H1 (cell line): ENCODE results near the gene CDH1. TPM values are rescaled to one million over a fixed set of nuclear protein-coding genes. Genes with fewer than 3 reads are reported as not detected.
"Not testable (repeated sequence)": the region's sequence is repeated elsewhere in the genome, so short reads cannot be mapped to it uniquely, and the experiment has no call there.

Experiments
- CTCF ChIA-PET: fragments of 300-600 bp; sonication (Branson Sonifier 250); formaldehyde crosslinking; loops from one replicate; lab custom pipeline; 2021; ENCODE audit not compliant: partially characterized antibody; lab: Charles Lee
- POLR2A ChIA-PET: fragments of 300-600 bp; sonication (Branson Sonifier 250); formaldehyde crosslinking; loops from one replicate; lab custom pipeline; 2021; ENCODE audit warnings: inconsistent platforms; ENCODE audit not compliant: partially characterized antibody; lab: Charles Lee
- DNase-seq, 2 experiments: peaks; one replicate each; pipeline versions ENCODE4 v3.0.0 to v3.0.0-alpha.2; 2010 to 2022; ENCODE audit warnings: low spot score in 2 of 2, low read depth in 1 of 2, mixed read lengths in 1 of 2
- FAIRE-seq: peaks from 2 replicates; lab custom pipeline; 2011; peaks lifted over from hg19 to GRCh38; lab: Jason Lieb, UNC
- H2AFZ ChIP-seq: 2 replicates; pipeline ENCODE4 v1.8.1; 2012; ENCODE audit warnings: low read length, inconsistent platforms
- H2AK5ac ChIP-seq: 2 replicates; pipeline ENCODE4 v1.6.1; 2013; ENCODE audit warnings: low read depth, low read length
- H2BK120ac ChIP-seq: replicated peaks from 2 replicates; pipeline ENCODE3; 2013; ENCODE audit warnings: low read depth, low read length, inconsistent platforms
- H2BK12ac ChIP-seq: 2 replicates; pipeline ENCODE4 v1.6.1; 2013; ENCODE audit warnings: low read depth, low read length
- H2BK15ac ChIP-seq: 2 replicates; pipeline ENCODE4 v1.6.1; 2013; ENCODE audit warnings: low read length
- H2BK20ac ChIP-seq: 2 replicates; pipeline ENCODE4 v1.6.1; 2013; ENCODE audit warnings: low read length
- H2BK5ac ChIP-seq: 2 replicates; pipeline ENCODE4 v1.6.1; 2013; ENCODE audit warnings: low read depth, low read length
- H3K14ac ChIP-seq: 2 replicates; pipeline ENCODE4 v1.6.1; 2013; ENCODE audit warnings: inconsistent platforms; ENCODE audit not compliant: insufficient read length
- H3K18ac ChIP-seq: 2 replicates; pipeline ENCODE4 v1.6.1; 2013; ENCODE audit warnings: low read length; ENCODE audit errors: extremely low read depth
- H3K23ac ChIP-seq: 2 replicates; pipeline ENCODE4 v1.6.1; 2013; ENCODE audit warnings: inconsistent platforms; ENCODE audit not compliant: insufficient read length
- H3K23me2 ChIP-seq: 2 replicates; pipeline ENCODE4 v1.6.1; 2013; ENCODE audit warnings: low read depth, low read length
- H3K27ac ChIP-seq: 2 replicates; pipeline ENCODE4 v1.6.1; 2011; ENCODE audit warnings: low read depth, low read length, inconsistent platforms
- H3K27me3 ChIP-seq, 4 experiments: replicated peaks in 1 of 4; 1 replicate in 1 of 4; 2 replicates in 3 of 4; pipeline versions ENCODE4 v1.6.1 to v1.8.1; 2011 to 2013; ENCODE audit warnings: low read length in 3 of 4, mild to moderate bottlenecking in 3 of 4, inconsistent platforms in 2 of 4, mixed read lengths in 2 of 4, moderate library complexity in 1 of 4; ENCODE audit not compliant: control insufficient read depth in 3 of 4, insufficient read depth in 3 of 4; ENCODE audit errors: extremely low read depth in 1 of 4
- H3K36me3 ChIP-seq, 4 experiments: 2 replicates each; pipeline versions ENCODE4 v1.6.1 to v1.8.1; 2011 to 2013; ENCODE audit warnings: mild to moderate bottlenecking in 4 of 4, low read length in 3 of 4, moderate library complexity in 2 of 4, control low read depth in 1 of 4, inconsistent platforms in 1 of 4; ENCODE audit not compliant: insufficient read depth in 4 of 4, control insufficient read depth in 2 of 4
- H3K4ac ChIP-seq: replicated peaks from 2 replicates; pipeline ENCODE3; 2013; ENCODE audit warnings: low read length, low read depth, mixed read lengths, inconsistent platforms; ENCODE audit not compliant: insufficient read length
- H3K4me1 ChIP-seq, 4 experiments: replicated peaks in 1 of 4; 1 replicate in 1 of 4; 2 replicates in 3 of 4; pipeline versions ENCODE4 v1.6.1 to v1.8.1; 2011 to 2013; ENCODE audit warnings: low read length in 3 of 4, inconsistent platforms in 2 of 4, mixed read lengths in 1 of 4; ENCODE audit not compliant: insufficient read depth in 4 of 4, control insufficient read depth in 3 of 4
- H3K4me2 ChIP-seq, 2 experiments: 2 replicates each; pipeline versions ENCODE4 v1.6.1 to v1.8.1; 2011 to 2013; ENCODE audit warnings: low read depth in 2 of 2, low read length in 2 of 2, control low read depth in 1 of 2, inconsistent platforms in 1 of 2, mild to moderate bottlenecking in 1 of 2; ENCODE audit not compliant: insufficient read depth in 1 of 2
- H3K4me3 ChIP-seq, 4 experiments: fragments of 200-600, 300-600 bp in 1 of 4; sonication (generic), shearing (Covaris generic), sonication (Bioruptor Twin) in 1 of 4; 2 replicates each; pipeline versions ENCODE4 v1.5.1 to v1.8.1; 2011 to 2016; ENCODE audit warnings: low read length in 4 of 4, low read depth in 3 of 4, control low read depth in 2 of 4, inconsistent platforms in 2 of 4, mild to moderate bottlenecking in 2 of 4, mixed read lengths in 1 of 4, moderate library complexity in 1 of 4; ENCODE audit not compliant: insufficient read depth in 2 of 4; ENCODE audit errors: extremely low read depth in 1 of 4
- H3K56ac ChIP-seq: replicated peaks from 2 replicates; pipeline ENCODE3; 2013; ENCODE audit warnings: low read depth, mild to moderate bottlenecking, mixed read lengths, low read length, inconsistent platforms; ENCODE audit not compliant: insufficient read length
- H3K79me1 ChIP-seq: 2 replicates; pipeline ENCODE4 v1.6.1; 2013; ENCODE audit warnings: low read depth, low read length, control low read depth
- H3K79me2 ChIP-seq, 2 experiments: 2 replicates each; pipeline versions ENCODE4 v1.6.1 to v1.8.1; 2012 to 2013; ENCODE audit warnings: low read length in 2 of 2, mild to moderate bottlenecking in 2 of 2, inconsistent platforms in 1 of 2; ENCODE audit not compliant: insufficient read depth in 2 of 2, control insufficient read depth in 1 of 2
- H3K9ac ChIP-seq, 4 experiments: replicated peaks in 1 of 4; 1 replicate in 1 of 4; 2 replicates in 3 of 4; pipeline versions ENCODE4 v1.6.1 to v1.8.1; 2011 to 2013; ENCODE audit warnings: low read depth in 3 of 4, low read length in 3 of 4, control low read depth in 2 of 4, mild to moderate bottlenecking in 2 of 4, moderate library complexity in 2 of 4, inconsistent platforms in 1 of 4; ENCODE audit errors: extremely low read depth in 1 of 4
- H3K9me3 ChIP-seq, 2 experiments: 2 replicates each; pipeline versions ENCODE4 v1.6.1 to v1.8.1; 2012 to 2013; ENCODE audit warnings: mild to moderate bottlenecking in 2 of 2, moderate library complexity in 2 of 2, control low read depth in 1 of 2, inconsistent platforms in 1 of 2, low read depth in 1 of 2, low read length in 1 of 2, mixed read lengths in 1 of 2; ENCODE audit not compliant: insufficient read depth in 2 of 2
- H4K20me1 ChIP-seq, 2 experiments: replicated peaks in 1 of 2; 2 replicates each; pipeline versions ENCODE3 to v1.8.1; 2011 to 2013; ENCODE audit warnings: inconsistent platforms in 2 of 2, low read length in 2 of 2, mild to moderate bottlenecking in 1 of 2; ENCODE audit not compliant: insufficient read depth in 2 of 2, control insufficient read depth in 1 of 2
- H4K5ac ChIP-seq: 2 replicates; pipeline ENCODE4 v1.6.1; 2013; ENCODE audit warnings: low read length, low read depth, mixed read lengths, inconsistent platforms; ENCODE audit not compliant: insufficient read length
- H4K8ac ChIP-seq: 2 replicates; pipeline ENCODE4 v1.8.0; 2013; ENCODE audit warnings: mild to moderate bottlenecking, moderate library complexity, low read length, inconsistent platforms; ENCODE audit not compliant: insufficient read depth; ENCODE audit errors: extremely low read depth
- H4K91ac ChIP-seq: replicated peaks from 2 replicates; pipeline ENCODE3; 2013; ENCODE audit warnings: low read length, mixed read lengths, inconsistent platforms; ENCODE audit not compliant: insufficient read length
- WGBS, 2 experiments: shearing (Covaris generic) in 1 of 2; methylation state at CpG; one replicate each; pipeline versions ENCODE4 v1.1.6 to v1.1.7; 2013 to 2015; ENCODE audit warnings: low lambda C conversion rate in 2 of 2, mixed read lengths in 2 of 2, inconsistent platforms in 1 of 2, low coverage in 1 of 2, missing lambda C conversion rate in 1 of 2; ENCODE audit not compliant: insufficient replicate concordance in 2 of 2, insufficient coverage in 1 of 2, insufficient read length in 1 of 2; ENCODE audit errors: extremely low coverage in 1 of 2, missing lambda C conversion rate in 1 of 2; 5-methylcytosine and 5-hydroxymethylcytosine counted together
- polyA plus RNA-seq, 7 experiments: library from polyadenylated mRNA; depleted of rRNA in 3 of 7; stranded (reverse) in 5 of 7; unstranded in 2 of 7; fragments of >200 nt in 5 of 7; fragments of 200-250 nt in 2 of 7; gene quantifications; 1 replicate in 5 of 7; 2 replicates in 1 of 7; 4 replicates in 1 of 7; pipeline versions ENCODE4 v1.2.1 to v1.2.3, GENCODE V29; 2011 to 2013; ENCODE audit warnings: missing spikeins in 2 of 7, mixed read lengths in 2 of 7
- total RNA-seq: library from RNA; stranded (reverse); fragmentation: NEBNext Ultra II Directional; extraction: Animal tissue kit (Norgen Biotek cat#: 25700); gene quantifications from 2 replicates; pipeline ENCODE4 v1.2.1, GENCODE V29; 2021

CDH1 gene
- total and polyA plus RNA-seq, 2 of the 8 experiments (the other 6 are each of a cell fraction or from before 2014, with no cell fraction given), result 133 to 265 TPM

DNA sequence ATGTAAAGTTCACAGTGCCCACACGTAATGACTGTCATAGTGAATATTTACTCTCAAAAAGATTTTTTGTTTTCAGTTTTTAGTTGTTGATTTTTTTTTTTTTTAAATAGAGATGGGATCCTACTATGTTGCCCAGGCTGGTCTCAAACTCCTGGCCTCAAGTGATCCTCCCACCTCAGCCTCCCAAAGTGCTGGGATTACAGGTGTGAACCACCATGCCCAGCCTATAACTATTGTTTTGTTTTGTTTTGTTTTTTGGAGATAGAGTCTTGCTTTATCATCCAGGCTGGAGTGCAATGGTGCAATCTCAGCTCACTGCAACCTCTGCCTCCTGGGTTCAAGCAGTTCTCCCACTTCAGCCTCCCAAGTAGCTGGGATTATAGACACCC lies 50.3 kb downstream of the CDH1 start:
- peaks cover 0 to 31% of the 10 kb centered on the region in 2 experiments; a peak in 3 of 4 replicates for H3K79me2 ChIP-seq
- H3K27ac ChIP-seq, H2BK20ac ChIP-seq, H3K9ac ChIP-seq, H2BK120ac ChIP-seq, FAIRE-seq, H3K4me3 ChIP-seq, H4K20me1 ChIP-seq, H4K5ac ChIP-seq, H2AFZ ChIP-seq, H3K36me3 ChIP-seq, DNase-seq, H3K9me3 ChIP-seq, H3K23me2 ChIP-seq, H4K91ac ChIP-seq, H3K4me2 ChIP-seq, H2BK12ac ChIP-seq, H4K8ac ChIP-seq, H3K4ac ChIP-seq, H3K27me3 ChIP-seq, H3K18ac ChIP-seq, H2BK5ac ChIP-seq, H3K14ac ChIP-seq, H3K79me1 ChIP-seq, H2AK5ac ChIP-seq, H3K23ac ChIP-seq, H2BK15ac ChIP-seq, H3K56ac ChIP-seq: not testable (repeated sequence)
- ChIA-PET CTCF (interaction anchor here (0.7 to 2.2 kb wide), 3 partner anchors 13 to 258 kb away, joined by 3 to 9 read pairs (median 4); no protein-coding TSS in a partner anchor), POLR2A (interaction anchor here (0.7 to 2.1 kb wide), 2 partner anchors 24 to 354 kb away, joined by 3 to 7 read pairs; no protein-coding TSS in a partner anchor)
- 92% methylated on average over 1 of the region's 1 CpG; no CpG with 5 or more reads in 1 of the 2 experiments for whole genome bisulfite sequencing, 2 experiments
- H3K4me1 ChIP-seq, result peaks cover 4 to 24% (median 15%) of the 10 kb centered on the region in 4 experiments
